HepG2 (cell line): Measurements from ENCODE around the gene DCAF6. TPM values are rescaled to one million over a fixed set of nuclear protein-coding genes. Genes with fewer than 3 reads are reported as not detected.
A peak's percentile ranks its signal among the peaks of the same experiment; 100 is the strongest.

Source experiments
- ARNTL ChIP-seq: sonication (generic); formaldehyde crosslinking; IDR thresholded peaks from 2 replicates; pipeline ENCODE4 v1.4.0; 2020; ENCODE audit warnings: mild to moderate bottlenecking, missing genetic modification reagents
- BCL6 ChIP-seq: IDR thresholded peaks from 2 replicates; pipeline ENCODE4 v1.6.1; 2016; ENCODE audit warnings: missing genetic modification reagents, missing compliant biosample characterization
- CEBPG ChIP-seq: IDR thresholded peaks from 2 replicates; pipeline ENCODE4 v1.6.1; 2016
- DRAP1 ChIP-seq: IDR thresholded peaks from 2 replicates; pipeline ENCODE4 v1.6.1; 2016; ENCODE audit warnings: missing genetic modification reagents, missing compliant biosample characterization
- HBP1 ChIP-seq: IDR thresholded peaks from 2 replicates; pipeline ENCODE4 v1.6.1; 2016; ENCODE audit warnings: low read depth, control low read depth
- PPARG ChIP-seq: conservative IDR thresholded peaks from 2 replicates; pipeline ENCODE4 v1.6.1; 2016; ENCODE audit warnings: missing biosample characterization, missing genetic modification reagents
- SAFB2 ChIP-seq: sonication (generic); formaldehyde crosslinking; IDR thresholded peaks from 2 replicates; pipeline ENCODE4 v1.5.1; 2020; ENCODE audit warnings: missing genetic modification reagents, low read depth, mild to moderate bottlenecking, borderline replicate concordance
- SAP130 ChIP-seq: IDR thresholded peaks from 2 replicates; pipeline ENCODE4 v1.6.1; 2016; ENCODE audit warnings: low read depth
- SIN3A ChIP-seq: IDR thresholded peaks from 2 replicates; pipeline ENCODE4 v1.6.1; 2011; ENCODE audit warnings: low read depth, mild to moderate bottlenecking, control low read depth, low read length, borderline replicate concordance
- SIX4 ChIP-seq: sonication (generic); formaldehyde crosslinking; IDR thresholded peaks from 2 replicates; pipeline ENCODE4 v1.4.0; 2020; ENCODE audit warnings: missing genetic modification reagents
- SNAPC2 ChIP-seq: sonication (generic); formaldehyde crosslinking; IDR thresholded peaks from 2 replicates; pipeline ENCODE4 v1.8.1; 2022; ENCODE audit warnings: mild to moderate bottlenecking, missing genetic modification reagents
- SOX5 ChIP-seq: IDR thresholded peaks from 2 replicates; pipeline ENCODE4 v1.6.1; 2016; ENCODE audit warnings: borderline replicate concordance
- ZKSCAN5 ChIP-seq: sonication (generic); formaldehyde crosslinking; IDR thresholded peaks from 2 replicates; pipeline ENCODE4 v1.5.1; 2020; ENCODE audit warnings: mild to moderate bottlenecking, missing genetic modification reagents
- ZSCAN22 ChIP-seq: sonication (generic); formaldehyde crosslinking; IDR thresholded peaks from 2 replicates; pipeline ENCODE4 v1.4.0; 2020; ENCODE audit warnings: mild to moderate bottlenecking, missing genetic modification reagents
- ZSCAN29 ChIP-seq: sonication (generic); formaldehyde crosslinking; conservative IDR thresholded peaks from 2 replicates; pipeline ENCODE4 v1.4.0; 2020; ENCODE audit warnings: mild to moderate bottlenecking, missing genetic modification reagents
- ZSCAN30 ChIP-seq: sonication (generic); formaldehyde crosslinking; IDR thresholded peaks from 2 replicates; pipeline ENCODE4 v1.5.0; 2020; ENCODE audit warnings: mild to moderate bottlenecking, missing genetic modification reagents
- polyA plus RNA-seq, 8 experiments: library from polyadenylated mRNA; depleted of rRNA in 3 of 8; stranded (reverse) in 7 of 8; unstranded in 1 of 8; fragments of >200 nt; fragmentation: Illumina TruSeq in 4 of 8; extraction: Trizol in 4 of 8; gene quantifications; 2 replicates each; pipeline versions ENCODE4 v1.2.1 to v1.2.3, GENCODE V29; 2011 to 2016; ENCODE audit warnings: low read depth in 4 of 8, missing spikeins in 1 of 8, mixed read lengths in 1 of 8; ENCODE audit not compliant: insufficient read depth in 1 of 8
- total RNA-seq, 5 experiments: library from RNA; depleted of rRNA; stranded (reverse); fragments of >200 nt; fragmentation: Illumina TruSeq; extraction: Trizol; gene quantifications; 2 replicates each; pipeline ENCODE4 v1.2.3, GENCODE V29; 2016; ENCODE audit warnings: low read depth in 1 of 5
- TF ChIP-seq, protein P1 (sequence below): sonication (generic); formaldehyde crosslinking; IDR thresholded peaks from 2 replicates; pipeline ENCODE4 v1.9.0; 2022; ENCODE audit warnings: missing genetic modification reagents, mild to moderate bottlenecking, borderline replicate concordance
- TF ChIP-seq, protein P2 (sequence below): sonication (generic); formaldehyde crosslinking; IDR thresholded peaks from 2 replicates; pipeline ENCODE4 v1.4.0; 2020; ENCODE audit warnings: low read depth, mild to moderate bottlenecking, missing genetic modification reagents
- TF ChIP-seq, protein P3 (sequence below): sonication (generic); formaldehyde crosslinking; IDR thresholded peaks from 2 replicates; pipeline ENCODE4 v1.4.0; 2020; ENCODE audit warnings: missing genetic modification reagents, borderline replicate concordance

DCAF6 gene
- total and polyA plus RNA-seq, 2 of the 13 experiments (the other 11 are each of a cell fraction or from before 2014, with no cell fraction given) = 24.7 to 33.7 TPM

GRCh38 chr1:167936068-167936929 lies at the start of gene DCAF6 (continued):
- TF ChIP-seq, protein P1, sequence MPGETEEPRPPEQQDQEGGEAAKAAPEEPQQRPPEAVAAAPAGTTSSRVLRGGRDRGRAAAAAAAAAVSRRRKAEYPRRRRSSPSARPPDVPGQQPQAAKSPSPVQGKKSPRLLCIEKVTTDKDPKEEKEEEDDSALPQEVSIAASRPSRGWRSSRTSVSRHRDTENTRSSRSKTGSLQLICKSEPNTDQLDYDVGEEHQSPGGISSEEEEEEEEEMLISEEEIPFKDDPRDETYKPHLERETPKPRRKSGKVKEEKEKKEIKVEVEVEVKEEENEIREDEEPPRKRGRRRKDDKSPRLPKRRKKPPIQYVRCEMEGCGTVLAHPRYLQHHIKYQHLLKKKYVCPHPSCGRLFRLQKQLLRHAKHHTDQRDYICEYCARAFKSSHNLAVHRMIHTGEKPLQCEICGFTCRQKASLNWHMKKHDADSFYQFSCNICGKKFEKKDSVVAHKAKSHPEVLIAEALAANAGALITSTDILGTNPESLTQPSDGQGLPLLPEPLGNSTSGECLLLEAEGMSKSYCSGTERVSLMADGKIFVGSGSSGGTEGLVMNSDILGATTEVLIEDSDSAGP (CRISPR knock-in tag) = peak; percentile 67
- TF ChIP-seq SIN3A = peak; percentile 62; the same call in 1 of the 2 replicates
- TF ChIP-seq ZKSCAN5 = no peak
- TF ChIP-seq SOX5 (CRISPR knock-in tag) = peak; percentile 10; the same call in 1 of the 2 replicates
- TF ChIP-seq ZSCAN30 (CRISPR knock-in tag) = 0 out of 2 replicates have a peak, but pooled peaks have one; percentile 22
- TF ChIP-seq, protein P2, sequence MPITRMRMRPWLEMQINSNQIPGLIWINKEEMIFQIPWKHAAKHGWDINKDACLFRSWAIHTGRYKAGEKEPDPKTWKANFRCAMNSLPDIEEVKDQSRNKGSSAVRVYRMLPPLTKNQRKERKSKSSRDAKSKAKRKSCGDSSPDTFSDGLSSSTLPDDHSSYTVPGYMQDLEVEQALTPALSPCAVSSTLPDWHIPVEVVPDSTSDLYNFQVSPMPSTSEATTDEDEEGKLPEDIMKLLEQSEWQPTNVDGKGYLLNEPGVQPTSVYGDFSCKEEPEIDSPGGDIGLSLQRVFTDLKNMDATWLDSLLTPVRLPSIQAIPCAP (CRISPR knock-in tag) = 0 out of 2 replicates have a peak, but pooled peaks have one; percentile 53
- peak; percentile 22; the same call in 1 of the 2 replicates for TF ChIP-seq SAFB2 (CRISPR knock-in tag)
- TF ChIP-seq ARNTL (CRISPR knock-in tag) = no peak
- TF ChIP-seq SNAPC2 (CRISPR knock-in tag) = peak; percentile 72; the same call in 1 of the 2 replicates
- TF ChIP-seq, protein P3, sequence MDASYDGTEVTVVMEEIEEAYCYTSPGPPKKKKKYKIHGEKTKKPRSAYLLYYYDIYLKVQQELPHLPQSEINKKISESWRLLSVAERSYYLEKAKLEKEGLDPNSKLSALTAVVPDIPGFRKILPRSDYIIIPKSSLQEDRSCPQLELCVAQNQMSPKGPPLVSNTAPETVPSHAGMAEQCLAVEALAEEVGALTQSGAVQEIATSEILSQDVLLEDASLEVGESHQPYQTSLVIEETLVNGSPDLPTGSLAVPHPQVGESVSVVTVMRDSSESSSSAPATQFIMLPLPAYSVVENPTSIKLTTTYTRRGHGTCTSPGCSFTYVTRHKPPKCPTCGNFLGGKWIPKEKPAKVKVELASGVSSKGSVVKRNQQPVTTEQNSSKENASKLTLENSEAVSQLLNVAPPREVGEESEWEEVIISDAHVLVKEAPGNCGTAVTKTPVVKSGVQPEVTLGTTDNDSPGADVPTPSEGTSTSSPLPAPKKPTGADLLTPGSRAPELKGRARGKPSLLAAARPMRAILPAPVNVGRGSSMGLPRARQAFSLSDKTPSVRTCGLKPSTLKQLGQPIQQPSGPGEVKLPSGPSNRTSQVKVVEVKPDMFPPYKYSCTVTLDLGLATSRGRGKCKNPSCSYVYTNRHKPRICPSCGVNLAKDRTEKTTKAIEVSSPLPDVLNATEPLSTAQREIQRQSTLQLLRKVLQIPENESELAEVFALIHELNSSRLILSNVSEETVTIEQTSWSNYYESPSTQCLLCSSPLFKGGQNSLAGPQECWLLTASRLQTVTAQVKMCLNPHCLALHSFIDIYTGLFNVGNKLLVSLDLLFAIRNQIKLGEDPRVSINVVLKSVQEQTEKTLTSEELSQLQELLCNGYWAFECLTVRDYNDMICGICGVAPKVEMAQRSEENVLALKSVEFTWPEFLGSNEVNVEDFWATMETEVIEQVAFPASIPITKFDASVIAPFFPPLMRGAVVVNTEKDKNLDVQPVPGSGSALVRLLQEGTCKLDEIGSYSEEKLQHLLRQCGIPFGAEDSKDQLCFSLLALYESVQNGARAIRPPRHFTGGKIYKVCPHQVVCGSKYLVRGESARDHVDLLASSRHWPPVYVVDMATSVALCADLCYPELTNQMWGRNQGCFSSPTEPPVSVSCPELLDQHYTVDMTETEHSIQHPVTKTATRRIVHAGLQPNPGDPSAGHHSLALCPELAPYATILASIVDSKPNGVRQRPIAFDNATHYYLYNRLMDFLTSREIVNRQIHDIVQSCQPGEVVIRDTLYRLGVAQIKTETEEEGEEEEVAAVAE (CRISPR knock-in tag) = peak; percentile 67
- TF ChIP-seq SAP130 (CRISPR knock-in tag) = peak; percentile 76
- peak; percentile 35; the same call in 1 of the 2 replicates for TF ChIP-seq SIX4
- 0 out of 2 replicates have a peak, but pooled peaks have one; percentile 2 for TF ChIP-seq BCL6 (CRISPR knock-in tag)
- TF ChIP-seq ZSCAN29 = 0 out of 2 replicates have a peak, but pooled peaks have one; percentile 55
- TF ChIP-seq PPARG (CRISPR knock-in tag) = peak; percentile 55
- peak; percentile 84 for TF ChIP-seq DRAP1
- 0 out of 2 replicates have a peak, but pooled peaks have one; percentile 55 for TF ChIP-seq ZSCAN22 (CRISPR knock-in tag)
- peak; percentile 10; the same call in 1 of the 2 replicates for TF ChIP-seq CEBPG (CRISPR knock-in tag)
- peak; percentile 89 for TF ChIP-seq HBP1 (CRISPR knock-in tag)
